K562 (cell line): Measurements from ENCODE around the gene MLC1.

ENCODE experiments used
- CREB3 ChIP-seq: fragments of 450-650 bp; conservative IDR thresholded peaks from 2 replicates; pipeline ENCODE4 v1.6.1; 2016; ENCODE audit warnings: missing genetic modification characterization, low read depth, mild to moderate bottlenecking, missing compliant biosample characterization, moderate library complexity
- JUND ChIP-seq, 2 experiments: IDR thresholded peaks; 2 replicates in 1 of 2; 3 replicates in 1 of 2; pipeline ENCODE4 v1.6.1; 2011; ENCODE audit warnings: borderline replicate concordance in 2 of 2, low read depth in 2 of 2, low read length in 2 of 2, improper control_type of control experiment in 1 of 2, missing biosample characterization in 1 of 2, missing genetic modification characterization in 1 of 2, missing genetic modification reagents in 1 of 2
- RBM22 ChIP-seq: fragments of 200-400 bp; formaldehyde crosslinking; IDR thresholded peaks from 2 replicates; pipeline ENCODE4 v1.6.1; 2018; ENCODE audit warnings: low read length, low read depth; ENCODE audit not compliant: poor library complexity, severe bottlenecking
- TARDBP ChIP-seq: fragments of 450-650 bp; IDR thresholded peaks from 2 replicates; pipeline ENCODE4 v1.6.1; 2016
- ZFP36 ChIP-seq: fragments of 150-350 bp; IDR thresholded peaks from 2 replicates; pipeline ENCODE4 v1.6.1; 2018; ENCODE audit warnings: low read length, low read depth; ENCODE audit not compliant: partially characterized antibody

DNA sequence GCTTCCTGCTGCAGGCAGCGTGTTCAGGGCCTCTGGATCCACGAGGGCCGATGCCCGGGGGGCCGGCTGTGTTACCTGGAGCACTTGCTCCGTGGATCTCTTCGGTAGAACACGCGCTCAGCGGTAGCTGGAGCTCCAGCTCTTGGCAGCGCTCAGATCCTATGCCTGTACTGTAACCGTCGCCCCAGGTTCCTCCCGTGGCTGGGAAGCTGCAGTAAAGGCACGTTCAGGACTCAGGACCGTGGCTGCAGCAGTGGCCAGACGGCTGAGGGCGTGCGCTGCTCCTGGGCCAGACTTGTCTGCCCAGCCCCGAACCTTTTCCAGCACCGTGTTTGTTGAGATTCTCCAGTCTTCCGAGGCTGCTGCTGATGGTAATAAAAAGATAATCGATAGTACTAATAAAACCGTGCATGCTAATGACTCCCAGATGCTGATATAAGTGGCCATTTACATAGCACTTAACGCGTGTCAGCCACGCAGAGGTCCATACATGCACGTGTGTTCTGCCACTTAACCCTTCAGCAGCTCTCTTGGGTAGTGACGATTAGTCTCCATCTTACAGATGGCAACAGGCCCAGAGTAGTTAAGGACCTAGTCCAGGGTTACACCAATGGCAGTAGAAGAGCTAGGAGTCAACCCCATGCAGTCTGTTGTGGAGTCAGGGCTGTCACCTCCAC, 6.0 kb upstream of the MLC1 start:
- TF ChIP-seq JUND (IDR thresholded peaks at IDR 0.05; ENCODE audit: borderline replicate concordance, low read depth, low read length) (no peak), JUND (tag; IDR thresholded peaks at IDR 0.05; ENCODE audit: borderline replicate concordance, low read depth, low read length) (no peak), CREB3 (tag) (no peak), ZFP36 (no peak), TARDBP (no peak), RBM22 (no peak)
